NB4 (cell line): Measurements from ENCODE around the gene ADGRB2.

ENCODE experiments used
- CTCF ChIP-seq: IDR thresholded peaks from one replicate; pipeline ENCODE4 v1.5.1; 2012; ENCODE audit warnings: low read depth, low read length
- MAX ChIP-seq: IDR thresholded peaks from 2 replicates; pipeline ENCODE4 v1.6.1; 2011; ENCODE audit warnings: low read depth, low read length
- POLR2A ChIP-seq: IDR thresholded peaks from 2 replicates; pipeline ENCODE4 v1.6.1; 2011; ENCODE audit warnings: mild to moderate bottlenecking; ENCODE audit not compliant: insufficient read length; ENCODE audit errors: extremely low read depth

GRCh38 chr1:31759298-31760023 lies 4.7 kb downstream of the ADGRB2 start:
- TF ChIP-seq CTCF (no peak), POLR2A (no peak), MAX (no peak)
